Tibial nerve (tissue), 4 donors: ENCODE measurements around the gene PRM3.

ENCODE experiments used
- EP300 ChIP-seq, 2 donors: sonication (generic); formaldehyde crosslinking; IDR thresholded peaks; one replicate each; pipeline ENCODE4 v1.6.1; 2017; ENCODE audit warnings: antibody characterized with exemption in 2 of 2, mild to moderate bottlenecking in 1 of 2
- POLR2A ChIP-seq, 2 donors: fragments of 450-650 bp; IDR thresholded peaks; one replicate each; pipeline ENCODE4 v1.6.1; 2017; ENCODE audit warnings: antibody characterized with exemption in 2 of 2, mild to moderate bottlenecking in 2 of 2, moderate library complexity in 2 of 2
- TF ChIP-seq, protein P1 (sequence below), 5 experiments: fragments of 200-600 bp in 3 of 5; fragments of 450-650 bp in 2 of 5; sonication (generic) in 3 of 5; IDR thresholded peaks; one replicate each; pipeline ENCODE4 v1.5.1; 2016 to 2019; ENCODE audit warnings: antibody characterized with exemption in 5 of 5, mild to moderate bottlenecking in 3 of 5, moderate library complexity in 2 of 5

DNA sequence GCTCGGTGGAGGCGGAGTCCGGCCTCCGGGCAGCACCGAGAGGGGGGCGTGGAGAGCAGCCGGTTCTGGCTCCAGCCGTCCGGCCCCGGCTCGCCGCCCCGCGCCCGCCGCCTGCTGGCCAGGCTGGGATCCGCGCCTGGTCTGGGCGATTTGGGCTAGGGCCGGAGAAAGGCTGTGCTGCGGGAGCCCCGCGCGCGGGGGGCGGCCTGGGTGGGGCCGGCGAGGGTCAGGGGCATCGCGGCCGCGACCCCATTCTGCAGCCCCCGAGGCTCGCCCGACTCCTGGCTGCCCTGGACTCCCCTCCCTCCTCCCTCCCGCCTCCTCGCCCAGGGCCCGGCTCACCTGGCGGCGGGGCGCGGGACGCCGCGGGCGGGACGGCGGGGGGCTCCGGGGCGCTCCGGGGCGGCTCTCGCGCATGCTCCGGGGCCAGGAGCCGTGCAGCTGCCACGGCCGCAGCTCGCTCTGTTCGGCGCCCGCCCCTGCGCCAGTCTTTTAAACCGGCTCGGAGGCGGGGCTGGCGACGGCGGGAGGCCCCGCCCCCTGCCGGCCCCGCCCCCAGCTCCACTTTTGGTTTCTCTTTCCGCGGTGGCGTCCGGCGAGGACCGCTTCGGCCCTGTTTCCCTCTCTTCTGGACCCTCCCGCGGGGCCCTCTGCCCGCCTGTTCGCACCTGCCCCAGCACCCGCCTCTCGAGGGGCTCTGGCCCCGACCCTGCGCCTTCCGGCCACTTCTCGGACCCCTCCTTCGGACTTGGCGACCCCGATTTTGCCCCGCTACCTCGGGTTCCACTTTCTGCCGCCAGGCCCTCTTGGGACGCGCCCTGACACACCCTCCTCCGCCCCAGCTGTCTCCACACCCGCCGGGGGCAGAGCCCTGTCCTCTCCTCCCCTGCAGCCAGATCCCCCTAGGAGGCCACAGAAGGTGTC, 17.4 kb downstream of the PRM3 start, which contains the start of gene SOCS1:
- TF ChIP-seq POLR2A (IDR thresholded peaks at IDR 0.05) (peak; percentile 89 to 99), EP300 (IDR thresholded peaks at IDR 0.05) (peak in 1 of 2 donors; percentile 85)
- TF ChIP-seq, protein P1, sequence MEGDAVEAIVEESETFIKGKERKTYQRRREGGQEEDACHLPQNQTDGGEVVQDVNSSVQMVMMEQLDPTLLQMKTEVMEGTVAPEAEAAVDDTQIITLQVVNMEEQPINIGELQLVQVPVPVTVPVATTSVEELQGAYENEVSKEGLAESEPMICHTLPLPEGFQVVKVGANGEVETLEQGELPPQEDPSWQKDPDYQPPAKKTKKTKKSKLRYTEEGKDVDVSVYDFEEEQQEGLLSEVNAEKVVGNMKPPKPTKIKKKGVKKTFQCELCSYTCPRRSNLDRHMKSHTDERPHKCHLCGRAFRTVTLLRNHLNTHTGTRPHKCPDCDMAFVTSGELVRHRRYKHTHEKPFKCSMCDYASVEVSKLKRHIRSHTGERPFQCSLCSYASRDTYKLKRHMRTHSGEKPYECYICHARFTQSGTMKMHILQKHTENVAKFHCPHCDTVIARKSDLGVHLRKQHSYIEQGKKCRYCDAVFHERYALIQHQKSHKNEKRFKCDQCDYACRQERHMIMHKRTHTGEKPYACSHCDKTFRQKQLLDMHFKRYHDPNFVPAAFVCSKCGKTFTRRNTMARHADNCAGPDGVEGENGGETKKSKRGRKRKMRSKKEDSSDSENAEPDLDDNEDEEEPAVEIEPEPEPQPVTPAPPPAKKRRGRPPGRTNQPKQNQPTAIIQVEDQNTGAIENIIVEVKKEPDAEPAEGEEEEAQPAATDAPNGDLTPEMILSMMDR (IDR thresholded peaks at IDR 0.05) = peak; percentile 86 to 100 (median 97)
